Ammon's horn (tissue), 1 donor: ENCODE measurements around the gene NRCAM.
A peak's percentile ranks its signal among the peaks of the same experiment; 100 is the strongest.

Source experiments
- DNase-seq: peaks from one replicate; pipeline ENCODE4 v3.0.0-alpha.2; 2016; ENCODE audit warnings: low spot score

Gene NRCAM

DNA sequence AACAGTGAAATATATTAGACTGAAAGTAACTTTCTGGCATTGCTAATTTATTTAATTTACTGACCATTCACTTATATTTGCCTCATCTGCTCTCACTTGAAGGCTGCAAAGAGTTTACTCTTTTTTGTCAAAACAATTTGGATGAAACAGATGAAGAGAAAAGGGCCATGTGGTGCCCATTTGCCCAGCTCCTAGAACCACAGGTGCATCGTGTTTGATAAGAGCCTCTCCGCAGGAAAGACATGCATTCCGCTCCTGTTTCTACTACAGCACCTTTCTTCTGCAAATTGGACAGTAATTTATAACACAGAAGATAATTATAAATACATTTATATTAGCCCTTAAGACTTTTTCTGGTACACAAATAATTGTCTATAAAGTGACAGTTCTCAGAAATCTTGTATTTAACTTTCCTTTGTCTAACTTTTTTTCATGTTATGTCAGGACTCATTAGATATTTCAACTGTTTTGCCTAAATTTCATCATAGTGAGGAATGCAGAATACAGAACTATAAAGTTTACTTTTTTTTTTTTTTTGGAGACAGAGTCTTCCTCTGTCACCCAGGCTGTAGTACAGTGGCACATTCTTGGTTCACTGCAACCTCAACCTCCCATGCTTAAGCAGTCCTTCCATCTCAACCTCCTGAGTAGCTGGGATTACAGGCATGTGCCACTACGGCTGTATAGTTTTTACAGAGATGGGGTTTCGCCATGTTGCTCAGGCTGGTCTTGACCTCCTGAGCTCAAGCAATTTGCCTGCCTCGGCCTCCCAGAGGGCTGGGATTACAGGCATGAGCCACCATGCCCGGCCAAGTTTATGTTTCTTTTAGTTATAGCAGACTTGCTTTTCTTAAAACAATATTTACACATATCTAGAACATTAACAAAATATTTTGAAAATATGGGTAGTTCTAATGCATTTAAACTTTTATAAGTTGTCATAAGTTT is 326.9 kb downstream of the NRCAM start:
- DNase-seq: no peak

DNA sequence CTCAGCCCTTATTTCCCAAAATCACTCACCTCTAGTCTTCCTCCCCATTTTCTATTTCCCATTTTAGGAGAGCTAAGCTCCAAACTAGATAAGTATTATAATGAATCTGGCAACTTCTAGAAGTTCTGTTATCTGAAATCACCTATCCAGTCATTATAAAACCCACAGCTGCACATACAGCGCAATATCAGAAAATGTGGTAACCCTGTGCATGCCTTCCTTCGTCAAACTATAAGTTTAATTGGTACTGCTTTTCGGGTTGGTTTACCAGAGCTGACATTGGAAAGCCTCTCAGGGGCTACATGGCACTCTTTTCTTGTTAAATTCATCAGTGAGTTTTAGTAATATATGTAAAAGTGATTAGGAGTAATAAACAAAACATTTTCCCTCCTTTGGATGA is 327.7 kb downstream of the NRCAM start:
- no peak for DNase-seq

- DNase-seq: no peak
These were observed 328.8 kb downstream of the NRCAM start for GRCh38 chr7:108127461-108127860.

GRCh38 chr7:108124820-108125219 is 331.4 kb downstream of the NRCAM start:
- DNase-seq: no peak

DNA sequence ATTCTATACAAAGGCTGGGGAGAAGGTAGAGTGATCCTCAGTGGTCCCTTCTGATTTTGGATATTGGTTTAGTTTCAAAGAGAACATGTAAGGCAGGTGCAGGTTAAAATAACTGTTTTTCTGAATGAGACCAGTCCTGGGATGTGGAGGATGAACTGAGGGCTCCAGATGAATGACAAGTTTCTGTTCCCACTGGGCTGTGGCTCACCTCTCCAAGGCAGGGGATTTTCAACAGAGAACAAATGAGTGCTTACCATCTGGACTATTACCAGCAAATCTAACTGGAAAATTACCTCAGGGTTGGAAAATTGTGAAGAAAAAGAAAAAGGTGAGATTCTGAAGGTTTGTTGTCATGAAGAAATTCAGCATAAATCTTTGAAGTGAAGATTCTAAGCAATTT is 334.1 kb downstream of the NRCAM start:
- no peak for DNase-seq

DNA sequence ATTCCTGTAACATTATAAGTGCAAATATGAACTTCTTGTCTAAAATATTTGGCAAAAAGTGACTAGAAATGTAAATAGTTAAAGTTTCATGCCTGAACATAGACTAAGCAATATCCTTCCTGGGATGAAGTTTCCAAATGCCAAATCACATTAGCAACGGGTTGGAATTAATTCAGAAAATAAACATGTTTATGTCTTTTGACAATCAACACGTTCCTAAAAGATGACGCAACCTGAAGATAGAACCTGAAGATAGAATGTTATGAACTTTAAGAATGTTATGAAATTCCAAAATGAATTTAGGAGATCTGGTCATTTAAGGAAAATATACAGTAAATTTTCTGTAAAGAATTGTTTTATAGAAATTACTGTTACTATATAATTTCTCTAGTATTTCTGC is 335.3 kb downstream of the NRCAM start:
- DNase-seq: no peak

- no peak for DNase-seq
These were observed 336.0 kb downstream of the NRCAM start for GRCh38 chr7:108120196-108120595.

DNA sequence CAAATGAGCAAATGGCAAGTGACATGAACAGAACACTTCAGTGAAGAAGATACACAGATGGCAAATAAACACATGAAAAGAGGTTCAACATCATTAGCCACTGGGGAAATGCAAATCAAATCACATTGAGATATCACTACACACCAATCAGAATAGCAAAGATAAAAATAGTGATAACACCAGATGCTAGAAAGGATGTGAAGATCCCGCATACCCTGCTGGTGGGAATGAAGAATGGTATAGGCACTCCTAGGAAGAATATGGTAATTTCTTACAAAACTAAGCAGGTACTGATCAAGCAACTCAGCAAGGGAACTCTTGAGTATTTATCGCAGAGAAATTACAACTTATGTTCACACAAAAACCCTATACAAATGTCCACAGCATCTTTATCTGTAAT is 337.3 kb downstream of the NRCAM start:
- DNase-seq: no peak

DNA sequence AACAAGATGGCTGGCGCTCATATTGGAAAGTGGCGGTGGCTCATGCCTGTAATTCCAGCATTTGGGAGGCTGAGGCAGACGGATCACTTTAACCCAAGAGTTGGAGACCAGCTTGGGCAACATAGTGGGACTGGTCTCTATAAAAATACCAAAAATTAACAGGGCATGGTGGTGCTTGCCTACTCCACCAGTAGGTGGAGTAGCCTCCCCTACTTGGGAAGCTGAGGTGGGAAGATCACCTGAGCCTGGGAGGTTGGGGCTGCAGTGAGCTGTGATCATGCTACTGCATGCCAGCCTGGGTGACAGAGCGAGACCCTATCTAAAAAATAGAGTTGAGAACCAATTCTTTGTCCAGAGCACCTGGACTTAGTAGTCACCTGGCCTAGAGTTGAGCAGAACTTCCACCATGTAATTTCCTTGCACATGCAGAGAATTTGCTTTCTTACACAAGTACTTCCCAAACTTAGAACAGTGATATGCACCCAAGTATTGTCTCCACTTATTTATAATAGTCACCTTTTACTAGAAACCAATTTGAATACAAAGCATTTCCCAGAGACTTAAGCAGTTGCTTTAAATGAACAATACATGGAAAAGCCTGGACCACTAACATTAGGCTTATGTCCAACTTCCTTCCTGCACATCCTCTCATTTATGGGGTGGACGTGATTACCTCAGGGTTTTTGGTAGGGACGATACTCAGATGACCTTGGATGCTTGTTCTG is 342.0 kb downstream of the NRCAM start:
- no peak for DNase-seq

DNA sequence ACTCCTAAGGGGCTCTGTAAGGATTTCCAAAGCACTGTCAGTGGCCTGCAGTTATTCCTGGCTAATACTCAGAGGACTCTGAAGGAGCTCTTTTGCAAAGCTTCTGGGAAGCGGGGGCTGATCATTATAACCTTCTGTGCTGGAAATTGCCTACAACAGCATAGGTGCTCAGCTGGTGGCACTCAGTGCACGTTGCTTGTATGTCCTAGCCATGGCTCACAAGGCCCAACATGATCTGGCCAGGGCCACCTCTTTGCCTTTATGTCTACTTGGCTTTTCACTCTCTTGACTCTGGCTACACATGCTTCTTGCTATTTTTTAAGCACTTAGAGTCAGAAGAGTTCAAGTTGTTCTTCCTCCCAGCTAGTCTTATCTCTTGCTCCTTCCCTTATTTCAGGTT is 343.6 kb downstream of the NRCAM start:
- DNase-seq: no peak

DNA sequence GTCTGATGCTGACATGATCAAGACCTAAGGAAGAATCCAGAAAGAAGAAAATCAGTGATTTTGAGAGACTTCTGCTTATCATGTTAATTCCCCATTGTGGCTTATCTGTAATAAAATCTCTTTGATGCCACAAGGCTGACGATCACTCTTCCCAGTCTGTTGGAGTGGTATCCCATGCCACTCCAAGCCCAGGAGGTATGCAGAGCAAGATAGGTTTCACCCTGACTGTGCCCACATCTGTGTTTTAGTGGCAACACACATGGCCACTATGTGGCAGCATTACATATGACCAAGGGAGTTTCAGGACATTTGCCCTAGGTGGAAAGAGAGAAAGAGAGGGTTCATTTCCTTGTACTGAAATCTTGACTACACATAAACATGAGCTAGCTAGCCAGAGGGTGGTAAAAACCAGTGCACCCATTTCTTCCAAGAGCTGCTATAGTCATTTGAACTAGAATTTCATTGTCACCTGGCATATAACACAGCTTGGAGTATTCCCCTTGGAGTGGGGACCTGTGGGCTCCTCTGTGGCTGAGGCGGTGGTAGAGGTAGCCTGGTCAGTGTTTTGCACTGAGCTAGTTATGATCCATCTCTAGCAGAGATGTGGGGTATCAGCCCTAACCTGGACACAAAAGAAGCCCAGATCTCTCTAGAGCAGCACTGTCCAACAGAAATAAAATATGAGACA is 346.9 kb downstream of the NRCAM start:
- DNase-seq: peak; percentile 15

- DNase-seq: no peak
These were observed 348.1 kb downstream of the NRCAM start for GRCh38 chr7:108108131-108108530.

DNA sequence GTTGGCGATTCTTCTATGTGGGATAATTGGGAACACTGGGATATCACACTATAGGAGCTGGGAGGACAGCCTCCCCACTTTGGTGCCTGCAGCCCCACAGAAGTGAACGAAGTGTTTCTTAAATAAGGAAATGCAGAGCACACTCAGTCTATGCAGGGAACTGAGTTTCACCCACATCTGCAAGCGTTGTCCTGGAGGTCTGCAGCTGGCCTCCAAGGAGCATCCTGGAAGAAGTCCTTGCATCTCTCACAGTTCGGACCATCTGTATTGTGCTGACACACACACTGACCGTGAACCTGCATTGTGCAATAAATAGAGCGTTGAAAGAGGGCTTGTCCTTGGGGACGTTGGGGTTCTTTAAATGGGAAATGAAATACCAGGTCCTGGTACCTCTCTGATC is 351.9 kb downstream of the NRCAM start:
- no peak for DNase-seq

DNA sequence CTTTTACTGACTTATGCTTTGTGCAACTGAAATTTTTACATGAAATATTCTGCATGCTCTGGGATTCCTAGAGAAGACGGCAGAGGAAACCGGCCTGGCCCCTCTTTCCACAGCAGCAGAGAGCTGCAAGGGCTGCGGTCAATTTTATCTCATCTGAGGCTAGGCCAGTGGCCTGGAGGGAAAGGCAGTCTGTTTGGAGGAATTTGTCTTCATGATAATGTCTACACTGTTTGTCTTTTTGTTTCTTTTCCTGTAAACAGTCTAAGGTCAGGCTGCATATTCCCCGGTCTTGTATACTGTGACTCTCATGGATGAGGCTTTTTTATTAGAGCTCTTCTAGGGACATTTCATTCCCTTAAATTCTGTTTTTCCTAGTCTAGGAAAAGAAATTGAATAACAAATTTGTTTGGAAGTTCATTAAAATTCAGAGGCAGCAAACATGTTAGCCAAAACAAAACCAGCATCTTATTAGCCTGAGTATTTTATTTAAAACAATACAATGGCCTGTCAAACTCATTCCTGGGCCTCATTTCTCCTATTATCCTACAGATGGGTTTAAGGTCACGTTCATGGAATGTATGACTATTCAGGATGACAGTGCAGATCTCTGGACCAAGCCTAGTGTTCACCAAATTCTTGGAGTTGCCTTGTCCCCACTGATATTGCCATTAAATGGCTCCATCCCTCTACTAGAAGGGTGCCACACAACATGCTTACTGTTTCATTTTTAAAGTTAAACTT is 352.5 kb downstream of the NRCAM start:
- no peak for DNase-seq

- DNase-seq: no peak
These were observed 353.4 kb downstream of the NRCAM start for GRCh38 chr7:108102671-108103312.

DNA sequence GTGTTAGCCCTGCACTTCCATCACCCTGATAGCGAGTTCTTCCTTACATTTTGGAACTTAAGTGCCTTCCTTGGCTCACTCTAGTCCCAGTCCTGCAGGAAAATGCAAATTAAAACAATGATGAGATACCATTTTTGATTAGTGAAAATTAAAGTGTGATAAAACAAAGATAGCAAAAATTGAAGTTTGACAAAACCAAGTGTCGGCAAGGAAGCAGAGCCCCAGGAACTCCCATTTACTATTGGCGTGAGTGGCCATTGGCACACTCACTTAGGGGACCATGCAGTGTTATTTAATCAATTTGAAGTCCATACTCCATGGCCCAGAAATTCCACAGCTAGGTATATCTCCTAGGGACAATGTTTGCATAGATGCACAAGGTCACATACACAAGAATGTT is 354.5 kb downstream of the NRCAM start:
- no peak for DNase-seq

DNA sequence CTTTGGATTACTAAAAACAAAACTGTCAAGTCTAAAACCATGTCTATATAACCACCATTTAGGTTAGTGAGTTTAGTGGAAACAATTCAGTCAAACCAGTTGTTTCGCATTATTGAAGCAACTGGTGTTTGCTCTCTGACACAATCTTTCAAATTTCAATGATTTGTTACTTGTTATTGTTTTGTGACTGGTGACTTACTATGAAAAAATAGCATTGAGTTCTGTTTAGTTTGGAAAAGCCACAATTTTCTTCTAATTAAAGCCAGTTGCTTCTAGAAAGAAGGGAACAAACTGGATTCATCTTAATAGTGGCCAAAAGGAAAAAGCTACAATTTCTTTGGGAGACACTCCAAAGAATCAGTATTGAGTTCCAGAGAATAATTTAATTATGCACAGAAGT is 356.5 kb downstream of the NRCAM start:
- no peak for DNase-seq

GRCh38 chr7:108097703-108098102 is 358.5 kb downstream of the NRCAM start:
- no peak for DNase-seq
